ENCODE data around the gene GAL3ST2.

The GAL3ST2 gene

GRCh38 chr2:241842620-241843211, 66.1 kb downstream of the GAL3ST2 start:
- no peak for DNase-seq (ENCODE audit: low read depth)
- TF ChIP-seq, protein P1, sequence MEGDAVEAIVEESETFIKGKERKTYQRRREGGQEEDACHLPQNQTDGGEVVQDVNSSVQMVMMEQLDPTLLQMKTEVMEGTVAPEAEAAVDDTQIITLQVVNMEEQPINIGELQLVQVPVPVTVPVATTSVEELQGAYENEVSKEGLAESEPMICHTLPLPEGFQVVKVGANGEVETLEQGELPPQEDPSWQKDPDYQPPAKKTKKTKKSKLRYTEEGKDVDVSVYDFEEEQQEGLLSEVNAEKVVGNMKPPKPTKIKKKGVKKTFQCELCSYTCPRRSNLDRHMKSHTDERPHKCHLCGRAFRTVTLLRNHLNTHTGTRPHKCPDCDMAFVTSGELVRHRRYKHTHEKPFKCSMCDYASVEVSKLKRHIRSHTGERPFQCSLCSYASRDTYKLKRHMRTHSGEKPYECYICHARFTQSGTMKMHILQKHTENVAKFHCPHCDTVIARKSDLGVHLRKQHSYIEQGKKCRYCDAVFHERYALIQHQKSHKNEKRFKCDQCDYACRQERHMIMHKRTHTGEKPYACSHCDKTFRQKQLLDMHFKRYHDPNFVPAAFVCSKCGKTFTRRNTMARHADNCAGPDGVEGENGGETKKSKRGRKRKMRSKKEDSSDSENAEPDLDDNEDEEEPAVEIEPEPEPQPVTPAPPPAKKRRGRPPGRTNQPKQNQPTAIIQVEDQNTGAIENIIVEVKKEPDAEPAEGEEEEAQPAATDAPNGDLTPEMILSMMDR (IDR thresholded peaks at IDR 0.05; ENCODE audit: low read depth, low read length, missing control alignments) = no peak
- peak overlapping the region; percentile 38 for H3K4me3 ChIP-seq (ENCODE audit: low read depth, low read length)

DNA sequence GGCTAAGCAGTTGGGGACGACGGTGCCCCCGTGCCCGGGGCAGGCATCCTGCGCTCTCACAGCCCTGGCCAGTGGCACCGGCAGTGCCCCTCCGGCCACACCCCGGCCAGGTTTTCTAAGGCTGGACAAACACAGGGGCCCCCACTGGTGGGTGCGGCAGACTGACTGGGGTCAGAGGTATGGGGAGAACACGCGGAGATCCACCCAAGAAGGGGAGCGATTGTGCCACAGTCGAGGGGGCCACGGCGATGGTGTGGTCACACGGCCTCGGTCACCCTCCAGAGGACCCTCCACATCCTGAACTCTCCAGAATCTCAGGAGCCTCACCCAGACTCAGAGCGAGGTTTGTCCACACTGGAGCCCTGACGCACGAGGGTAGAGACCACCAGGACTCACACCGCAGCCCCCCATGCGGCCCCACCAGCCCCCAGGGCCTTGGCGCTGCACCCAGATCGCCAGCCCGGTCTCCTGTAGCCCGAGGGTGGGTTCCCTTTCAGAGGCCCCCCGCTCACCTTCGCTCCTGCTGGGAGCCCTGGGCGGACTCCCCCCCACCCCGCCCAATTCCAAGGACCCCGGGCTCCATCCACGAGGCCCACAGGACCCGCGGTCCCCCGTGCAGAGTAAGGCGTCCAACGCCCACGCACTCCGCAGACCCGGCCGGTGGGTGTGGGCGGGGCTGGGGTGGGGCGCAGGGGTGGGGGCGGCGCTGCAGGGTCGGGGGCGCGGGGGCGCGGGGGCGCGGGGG, 66.9 kb downstream of the GAL3ST2 start:
- TF ChIP-seq, protein P1 (IDR thresholded peaks at IDR 0.05; ENCODE audit: low read depth, low read length, missing control alignments) = no peak
- DNase-seq (ENCODE audit: low read depth) = no peak
- peak overlapping the region; percentile 38 for H3K4me3 ChIP-seq (ENCODE audit: low read depth, low read length)

GRCh38 chr2:241844066-241844728, 67.6 kb downstream of the GAL3ST2 start:
- no peak for DNase-seq (ENCODE audit: low read depth)
- peak overlapping the region; percentile 50 for H3K4me3 ChIP-seq (ENCODE audit: low read depth, low read length)
- TF ChIP-seq, protein P1 (IDR thresholded peaks at IDR 0.05; ENCODE audit: low read depth, low read length, missing control alignments) = no peak

DNA sequence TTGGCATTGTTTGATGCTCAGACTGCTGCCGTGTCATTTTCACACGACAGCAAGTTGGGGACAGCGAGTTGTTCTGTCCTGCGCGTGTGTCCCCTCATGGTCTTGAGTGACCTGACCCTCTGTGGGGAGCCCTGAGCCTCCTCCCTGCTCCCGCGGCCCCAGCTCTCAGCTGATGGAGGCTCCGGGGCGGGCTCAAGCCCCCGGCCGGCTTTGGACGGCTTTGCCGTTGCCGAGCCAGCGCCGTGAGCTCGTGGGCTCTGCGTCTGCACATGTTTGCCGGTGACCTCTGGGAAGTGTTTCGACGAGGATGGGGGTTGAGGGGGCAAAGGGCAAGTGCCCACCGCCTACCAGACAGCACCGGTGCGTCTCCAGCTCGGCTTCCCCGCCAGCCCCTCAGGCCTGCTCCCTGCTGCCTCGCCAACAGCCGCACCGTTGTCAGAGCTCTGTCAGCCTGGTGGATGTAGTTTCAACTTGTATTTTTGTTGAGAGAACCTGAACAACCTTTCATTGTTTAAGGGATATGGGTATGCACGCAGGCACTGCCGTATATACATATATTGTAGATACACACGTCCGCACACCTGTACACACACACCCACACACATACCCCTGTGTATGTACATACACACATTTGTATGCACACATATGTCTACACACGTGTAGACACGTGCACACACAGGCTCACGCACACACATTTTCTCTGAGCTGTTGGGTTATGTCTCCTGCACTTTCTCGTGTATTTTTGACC, 68.4 kb downstream of the GAL3ST2 start:
- TF ChIP-seq, protein P1 (IDR thresholded peaks at IDR 0.05; ENCODE audit: low read depth, low read length, missing control alignments) = no peak
- H3K4me3 ChIP-seq (ENCODE audit: low read depth, low read length) = no peak overlapping the region; the same call in 1 of the 2 replicates
- no peak for DNase-seq (ENCODE audit: low read depth)

- TF ChIP-seq, protein P1 (IDR thresholded peaks at IDR 0.05; ENCODE audit: low read depth, low read length, missing control alignments) = no peak
- DNase-seq (ENCODE audit: low read depth) = no peak
- no peak overlapping the region for H3K4me3 ChIP-seq (ENCODE audit: low read depth, low read length)
Observed at GRCh38 chr2:241846406-241846805, 69.8 kb downstream of the GAL3ST2 start.

DNA sequence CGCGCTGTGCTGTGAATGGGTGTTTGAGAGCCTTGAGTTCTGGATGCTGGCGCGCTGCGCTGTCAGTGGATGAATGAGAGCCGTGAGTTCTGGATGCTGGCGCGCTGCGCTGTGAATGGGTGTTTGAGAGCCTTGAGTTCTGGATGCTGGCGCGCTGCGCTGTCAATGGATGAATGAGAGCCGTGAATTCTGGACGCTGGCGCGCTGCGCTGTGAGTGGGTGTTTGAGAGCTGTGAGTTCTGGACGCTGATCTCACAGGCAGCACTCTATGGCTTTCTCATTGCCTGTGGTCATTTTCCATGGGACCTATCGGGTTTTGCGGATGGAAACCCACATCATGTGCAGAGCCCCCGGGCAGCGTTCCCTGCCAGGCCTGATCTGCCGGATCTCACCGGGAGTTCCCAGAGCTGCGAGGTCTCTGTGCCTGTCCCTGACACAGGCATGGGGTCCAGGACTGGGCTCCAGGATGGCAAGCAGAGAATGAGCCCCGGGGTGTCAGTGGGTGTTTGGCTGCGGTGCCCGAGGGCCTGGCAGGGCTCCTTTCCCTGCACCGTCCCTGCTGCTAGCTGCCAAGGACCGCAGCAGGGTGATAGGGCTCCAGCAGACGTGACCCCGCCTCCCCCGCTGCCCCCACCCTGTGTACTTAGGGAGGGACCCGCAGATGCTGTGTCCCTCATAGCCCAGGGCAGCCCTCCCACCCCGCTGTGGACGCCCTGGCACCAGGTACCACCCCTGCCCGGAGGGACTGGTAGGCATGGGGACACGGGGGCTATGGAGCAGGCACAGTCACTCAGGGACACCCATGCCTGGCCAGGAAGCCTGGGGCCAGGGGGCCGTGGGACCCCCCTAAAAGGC, 72.4 kb downstream of the GAL3ST2 start:
- TF ChIP-seq, protein P1 (IDR thresholded peaks at IDR 0.05; ENCODE audit: low read depth, low read length, missing control alignments) = no peak
- H3K4me3 ChIP-seq (ENCODE audit: low read depth, low read length) = no peak overlapping the region
- DNase-seq (ENCODE audit: low read depth) = no peak

Data from GM12864 (cell line).